H1 (cell line): ENCODE measurements around the gene ARMC3.

Experiments used
- BRCA1 ChIP-seq: IDR thresholded peaks from 2 replicates; pipeline ENCODE4 v1.6.1; 2012; ENCODE audit warnings: low read depth, low read length, improper control_type of control experiment
- EP300 ChIP-seq, 2 experiments: IDR thresholded peaks; 1 replicate in 1 of 2; 2 replicates in 1 of 2; pipeline ENCODE4 v1.6.1; 2011 to 2012; ENCODE audit warnings: low read depth in 2 of 2, low read length in 2 of 2, mild to moderate bottlenecking in 2 of 2, borderline replicate concordance in 1 of 2, inconsistent platforms in 1 of 2, moderate library complexity in 1 of 2
- EZH2 ChIP-seq: fragments of 200-600 bp; sonication (generic); IDR thresholded peaks from 2 replicates; pipeline ENCODE4 v1.7.1; 2012; ENCODE audit warnings: low read depth, mild to moderate bottlenecking, moderate library complexity, low read length, inconsistent platforms; ENCODE audit not compliant: severe bottlenecking
- JUND ChIP-seq: IDR thresholded peaks from 2 replicates; pipeline ENCODE4 v1.6.1; 2011; ENCODE audit warnings: mild to moderate bottlenecking, improper control_type of control experiment, low read length
- MAFK ChIP-seq: IDR thresholded peaks from 2 replicates; pipeline ENCODE4 v1.6.1; 2012; ENCODE audit warnings: low read depth, mild to moderate bottlenecking, improper control_type of control experiment, low read length
- NRF1 ChIP-seq: IDR thresholded peaks from 2 replicates; pipeline ENCODE4 v1.6.1; 2011; ENCODE audit warnings: mild to moderate bottlenecking, low read depth, low read length, improper control_type of control experiment
- POLR2A ChIP-seq, 2 experiments: IDR thresholded peaks; 1 replicate in 1 of 2; 2 replicates in 1 of 2; pipeline ENCODE4 v1.6.1; 2011; ENCODE audit warnings: low read depth in 2 of 2, low read length in 2 of 2, mild to moderate bottlenecking in 2 of 2; ENCODE audit errors: control extremely low read depth in 1 of 2
- POLR2AphosphoS5 ChIP-seq: IDR thresholded peaks from 2 replicates; pipeline ENCODE4 v1.6.1; 2011; ENCODE audit warnings: low read depth, low read length
- RFX5 ChIP-seq: IDR thresholded peaks from 2 replicates; pipeline ENCODE4 v1.6.1; 2011; ENCODE audit warnings: low read depth, low read length, improper control_type of control experiment, borderline replicate concordance
- RXRA ChIP-seq: IDR thresholded peaks from 2 replicates; pipeline ENCODE4 v1.6.1; 2011; ENCODE audit warnings: low read depth, mild to moderate bottlenecking, low read length, moderate library complexity; ENCODE audit not compliant: insufficient read depth
- SIRT6 ChIP-seq: IDR thresholded peaks from one replicate; pipeline ENCODE4 v1.7.1; 2012; ENCODE audit warnings: low read length, inconsistent platforms
- TF ChIP-seq, protein P1 (sequence below), 3 experiments: IDR thresholded peaks; 1 replicate in 2 of 3; 2 replicates in 1 of 3; pipeline versions ENCODE4 v1.5.1 to v1.6.1; 2011; ENCODE audit warnings: low read length in 3 of 3, mild to moderate bottlenecking in 3 of 3, inconsistent platforms in 2 of 3, low read depth in 1 of 3, moderate library complexity in 1 of 3; ENCODE audit not compliant: insufficient read depth in 1 of 3; ENCODE audit errors: control extremely low read depth in 1 of 3
- TF ChIP-seq, protein P2 (sequence below): IDR thresholded peaks from 2 replicates; pipeline ENCODE4 v1.6.1; 2012; ENCODE audit warnings: low read length, inconsistent platforms
- TF ChIP-seq, protein P3 (sequence below): IDR thresholded peaks from 2 replicates; pipeline ENCODE4 v1.6.1; 2011; ENCODE audit warnings: low read length, improper control_type of control experiment

- TF ChIP-seq RXRA (no peak), POLR2A (IDR thresholded peaks at IDR 0.05; ENCODE audit: control extremely low read depth in 1 of 2, low read depth in 2 of 2, low read length in 2 of 2) (no peak), EP300 (IDR thresholded peaks at IDR 0.05; ENCODE audit: borderline replicate concordance in 1 of 2, low read depth in 2 of 2, low read length in 2 of 2) (no peak), RFX5 (no peak), BRCA1 (no peak), MAFK (no peak), SIRT6 (no peak), JUND (no peak), POLR2AphosphoS5 (no peak), EZH2 (no peak), NRF1 (no peak)
- TF ChIP-seq, protein P1, sequence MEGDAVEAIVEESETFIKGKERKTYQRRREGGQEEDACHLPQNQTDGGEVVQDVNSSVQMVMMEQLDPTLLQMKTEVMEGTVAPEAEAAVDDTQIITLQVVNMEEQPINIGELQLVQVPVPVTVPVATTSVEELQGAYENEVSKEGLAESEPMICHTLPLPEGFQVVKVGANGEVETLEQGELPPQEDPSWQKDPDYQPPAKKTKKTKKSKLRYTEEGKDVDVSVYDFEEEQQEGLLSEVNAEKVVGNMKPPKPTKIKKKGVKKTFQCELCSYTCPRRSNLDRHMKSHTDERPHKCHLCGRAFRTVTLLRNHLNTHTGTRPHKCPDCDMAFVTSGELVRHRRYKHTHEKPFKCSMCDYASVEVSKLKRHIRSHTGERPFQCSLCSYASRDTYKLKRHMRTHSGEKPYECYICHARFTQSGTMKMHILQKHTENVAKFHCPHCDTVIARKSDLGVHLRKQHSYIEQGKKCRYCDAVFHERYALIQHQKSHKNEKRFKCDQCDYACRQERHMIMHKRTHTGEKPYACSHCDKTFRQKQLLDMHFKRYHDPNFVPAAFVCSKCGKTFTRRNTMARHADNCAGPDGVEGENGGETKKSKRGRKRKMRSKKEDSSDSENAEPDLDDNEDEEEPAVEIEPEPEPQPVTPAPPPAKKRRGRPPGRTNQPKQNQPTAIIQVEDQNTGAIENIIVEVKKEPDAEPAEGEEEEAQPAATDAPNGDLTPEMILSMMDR (IDR thresholded peaks at IDR 0.05; ENCODE audit: control extremely low read depth in 1 of 3, insufficient read depth in 1 of 3, low read depth in 1 of 3, low read length in 3 of 3): peak; percentile 45 to 96 (median 75)
- TF ChIP-seq, protein P2, sequence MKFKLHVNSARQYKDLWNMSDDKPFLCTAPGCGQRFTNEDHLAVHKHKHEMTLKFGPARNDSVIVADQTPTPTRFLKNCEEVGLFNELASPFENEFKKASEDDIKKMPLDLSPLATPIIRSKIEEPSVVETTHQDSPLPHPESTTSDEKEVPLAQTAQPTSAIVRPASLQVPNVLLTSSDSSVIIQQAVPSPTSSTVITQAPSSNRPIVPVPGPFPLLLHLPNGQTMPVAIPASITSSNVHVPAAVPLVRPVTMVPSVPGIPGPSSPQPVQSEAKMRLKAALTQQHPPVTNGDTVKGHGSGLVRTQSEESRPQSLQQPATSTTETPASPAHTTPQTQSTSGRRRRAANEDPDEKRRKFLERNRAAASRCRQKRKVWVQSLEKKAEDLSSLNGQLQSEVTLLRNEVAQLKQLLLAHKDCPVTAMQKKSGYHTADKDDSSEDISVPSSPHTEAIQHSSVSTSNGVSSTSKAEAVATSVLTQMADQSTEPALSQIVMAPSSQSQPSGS: no peak
- TF ChIP-seq, protein P3, sequence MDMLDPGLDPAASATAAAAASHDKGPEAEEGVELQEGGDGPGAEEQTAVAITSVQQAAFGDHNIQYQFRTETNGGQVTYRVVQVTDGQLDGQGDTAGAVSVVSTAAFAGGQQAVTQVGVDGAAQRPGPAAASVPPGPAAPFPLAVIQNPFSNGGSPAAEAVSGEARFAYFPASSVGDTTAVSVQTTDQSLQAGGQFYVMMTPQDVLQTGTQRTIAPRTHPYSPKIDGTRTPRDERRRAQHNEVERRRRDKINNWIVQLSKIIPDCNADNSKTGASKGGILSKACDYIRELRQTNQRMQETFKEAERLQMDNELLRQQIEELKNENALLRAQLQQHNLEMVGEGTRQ: no peak
Observed at GRCh38 chr10:23035569-23035968, 107.7 kb downstream of the ARMC3 start.
